HG03460 (cell line): ENCODE data around the gene DLX6.
"Not testable (repeated sequence)": the region's sequence is repeated elsewhere in the genome, so short reads cannot be mapped to it uniquely, and the experiment has no call there.

Experiments used
- ATAC-seq: cut with Tn5 transposase; IDR thresholded peaks from one replicate; pipeline ENCODE4 v1.9.1; 2021; ENCODE audit not compliant: unreplicated experiment

DLX6 gene

GRCh38 chr7:97021747-97022490 is 16.6 kb downstream of the DLX6 start:
- no peak for ATAC-seq

GRCh38 chr7:97022491-97023306 is 17.3 kb downstream of the DLX6 start:
- no peak for ATAC-seq

GRCh38 chr7:97024209-97025129 is 19.1 kb downstream of the DLX6 start, which contains the start of gene DLX5:
Gene DLX5, minus strand, starts transcription at chr7:97024831. Its CDS starts 208 bp downstream, at chr7:97024623.
- no peak for ATAC-seq

GRCh38 chr7:97025130-97025499 is 19.8 kb downstream of the DLX6 start:
- ATAC-seq, result no peak

GRCh38 chr7:97025983-97026714 is 20.8 kb downstream of the DLX6 start:
- ATAC-seq, result no peak

GRCh38 chr7:97026715-97027426 is 21.5 kb downstream of the DLX6 start:
- no peak for ATAC-seq

GRCh38 chr7:97027427-97028234 is 22.3 kb downstream of the DLX6 start:
- peak; percentile 87 for ATAC-seq

GRCh38 chr7:97034213-97034852 is 29.0 kb downstream of the DLX6 start:
- ATAC-seq, result not testable (repeated sequence)

- no peak for ATAC-seq
These were observed 34.2 kb downstream of the DLX6 start for GRCh38 chr7:97039374-97040065.

- no peak for ATAC-seq
These were observed 37.9 kb downstream of the DLX6 start for GRCh38 chr7:97043281-97043680.
